Right renal pelvis (tissue), 4 donors: ENCODE measurements around the gene HSPA1A. TPM values are rescaled to one million over a fixed set of nuclear protein-coding genes. Genes with fewer than 3 reads are reported as not detected.
"Not testable (repeated sequence)": the region's sequence is repeated elsewhere in the genome, so short reads cannot be mapped to it uniquely, and the experiment has no call there.

Experiments
- DNase-seq, 4 donors: peaks; one replicate each; pipeline ENCODE4 v3.0.0-alpha.2; 2013; ENCODE audit warnings: low read depth in 4 of 4, low spot score in 3 of 4, missing footprints in 1 of 4
- polyA plus RNA-seq, 4 donors: library from polyadenylated mRNA; unstranded; fragments of 120-200 nt; gene quantifications; one replicate each; pipeline ENCODE4 v1.2.1, GENCODE V29; 2013; ENCODE audit not compliant: insufficient read length in 4 of 4

Gene HSPA1A
- polyA plus RNA-seq, 4 donors: 93.4 to 143 (median 105) TPM

GRCh38 chr6:31861150-31861549 is 45.8 kb downstream of the HSPA1A start:
- DNase-seq: no peak

GRCh38 chr6:31861919-31862343 is 46.6 kb downstream of the HSPA1A start:
- no peak for DNase-seq

- DNase-seq: peak; percentile 94 to 100 (median 99)
Measured at GRCh38 chr6:31862344-31863235, 47.2 kb downstream of the HSPA1A start, which contains the start of gene NEU1. Gene NEU1 (minus strand): TSS chr6:31862821. CDS start chr6:31862776, 45 bp downstream.

- not testable (repeated sequence) for DNase-seq
Measured at GRCh38 chr6:31864123-31864562, 48.8 kb downstream of the HSPA1A start.

GRCh38 chr6:31864818-31865204 is 49.5 kb downstream of the HSPA1A start:
- DNase-seq: no peak

- no peak for DNase-seq
Measured at GRCh38 chr6:31865205-31866118, 50.1 kb downstream of the HSPA1A start.

Other genes with a start within 250 kb of the HSPA1A start
- gene LTA, start 243.3 kb upstream of the HSPA1A start, polyA plus RNA-seq: under 1 TPM; 0.22 to 0.45 (median 0.34) TPM
- gene TNF, start 240.0 kb upstream of the HSPA1A start, polyA plus RNA-seq: under 1 TPM; 0.08 to 0.28 (median 0.16) TPM
- 1 to 10 TPM; 1.0 to 2.3 (median 1.2) TPM for gene LTB, start 233.1 kb upstream of the HSPA1A start, polyA plus RNA-seq
- gene LST1, start 229.3 kb upstream of the HSPA1A start, polyA plus RNA-seq: 1 to 10 TPM; 3.8 to 7.0 (median 4.7) TPM
- gene NCR3, start 222.5 kb upstream of the HSPA1A start, polyA plus RNA-seq: under 1 TPM in 1 of 4 donors, not detected in 3; 0.25 TPM
- gene AIF1, start 200.3 kb upstream of the HSPA1A start, polyA plus RNA-seq: 10 to 100 TPM; 73.2 to 86.0 (median 82.3) TPM
- gene PRRC2A, start 194.8 kb upstream of the HSPA1A start, polyA plus RNA-seq: 100 to 1,000 TPM; 158 to 215 (median 172) TPM
- 100 to 1,000 TPM; 236 to 267 (median 247) TPM for gene BAG6, start 162.9 kb upstream of the HSPA1A start, polyA plus RNA-seq
- gene APOM, start 159.6 kb upstream of the HSPA1A start, polyA plus RNA-seq: 100 to 1,000 TPM in 3 of 4 donors, 10 to 100 TPM in 1; 91.2 to 139 (median 117) TPM
- 10 to 100 TPM; 20.0 to 22.5 (median 20.7) TPM for gene C6orf47, start 154.8 kb upstream of the HSPA1A start, polyA plus RNA-seq
- gene GPANK1, start 150.5 kb upstream of the HSPA1A start, polyA plus RNA-seq: 10 to 100 TPM; 25.6 to 28.8 (median 26.0) TPM
- gene CSNK2B, start 149.5 kb upstream of the HSPA1A start, polyA plus RNA-seq: 100 to 1,000 TPM; 237 to 255 (median 246) TPM
- gene LY6G5B, start 145.6 kb upstream of the HSPA1A start, polyA plus RNA-seq: 10 to 100 TPM; 14.0 to 21.3 (median 15.2) TPM
- 1 to 10 TPM; 2.4 to 3.3 (median 2.7) TPM for gene LY6G5C, start 134.5 kb upstream of the HSPA1A start, polyA plus RNA-seq
- gene ABHD16A, start 112.2 kb upstream of the HSPA1A start, polyA plus RNA-seq: 10 to 100 TPM; 52.5 to 62.6 (median 52.9) TPM
- 1 to 10 TPM in 1 of 4 donors, under 1 TPM in 3; 0.33 to 1.0 (median 0.80) TPM for gene LY6G6F, start 108.7 kb upstream of the HSPA1A start, polyA plus RNA-seq
- gene LY6G6D, start 100.2 kb upstream of the HSPA1A start, polyA plus RNA-seq: under 1 TPM in 1 of 4 donors, not detected in 3; 0.82 TPM
- gene LY6G6C, start 93.8 kb upstream of the HSPA1A start, polyA plus RNA-seq: under 1 TPM in 3 of 4 donors, not detected in 1; 0.28 to 0.43 (median 0.40) TPM
- gene MPIG6B, start 92.2 kb upstream of the HSPA1A start, polyA plus RNA-seq: 1 to 10 TPM in 3 of 4 donors, under 1 TPM in 1; 0.96 to 3.8 (median 1.2) TPM
- gene DDAH2, start 86.2 kb upstream of the HSPA1A start, polyA plus RNA-seq: 100 to 1,000 TPM; 148 to 230 (median 168) TPM
- 100 to 1,000 TPM; 290 to 327 (median 297) TPM for gene CLIC1, start 79.0 kb upstream of the HSPA1A start, polyA plus RNA-seq
- gene MSH5, start 75.5 kb upstream of the HSPA1A start, polyA plus RNA-seq: 10 to 100 TPM; 18.3 to 25.7 (median 20.5) TPM
- gene SAPCD1, start 52.9 kb upstream of the HSPA1A start, polyA plus RNA-seq: 1 to 10 TPM; 2.7 to 9.2 (median 5.6) TPM
- 10 to 100 TPM in 1 of 4 donors, 1 to 10 TPM in 3; 7.1 to 10.4 (median 8.7) TPM for gene VWA7, start 38.2 kb upstream of the HSPA1A start, polyA plus RNA-seq
- gene VARS1, start 19.8 kb upstream of the HSPA1A start, polyA plus RNA-seq: 10 to 100 TPM; 56.8 to 59.8 (median 59.0) TPM
- gene LSM2, start 8.6 kb upstream of the HSPA1A start, polyA plus RNA-seq: 10 to 100 TPM; 82.9 to 92.5 (median 84.0) TPM
- 1 to 10 TPM; 3.8 to 4.8 (median 4.0) TPM for gene HSPA1L, start 260 bp upstream of the HSPA1A start, polyA plus RNA-seq
- 100 to 1,000 TPM; 106 to 189 (median 147) TPM for gene HSPA1B, start 12.2 kb downstream of the HSPA1A start, polyA plus RNA-seq
- 10 to 100 TPM; 76.5 to 91.2 (median 76.6) TPM for gene NEU1, start 47.3 kb downstream of the HSPA1A start, polyA plus RNA-seq
- gene SLC44A4, start 63.5 kb downstream of the HSPA1A start, polyA plus RNA-seq: 10 to 100 TPM; 44.2 to 55.2 (median 44.7) TPM
- gene EHMT2, start 82.2 kb downstream of the HSPA1A start, polyA plus RNA-seq: 10 to 100 TPM; 71.6 to 88.6 (median 77.8) TPM
- gene ZBTB12, start 86.5 kb downstream of the HSPA1A start, polyA plus RNA-seq: 10 to 100 TPM; 21.6 to 27.7 (median 23.0) TPM
- gene C2, start 112.2 kb downstream of the HSPA1A start, polyA plus RNA-seq: 1 to 10 TPM; 3.6 to 5.6 (median 4.3) TPM
- gene CFB, start 130.6 kb downstream of the HSPA1A start, polyA plus RNA-seq: 10 to 100 TPM in 1 of 4 donors, 1 to 10 TPM in 3; 5.0 to 20.8 (median 6.1) TPM
- gene NELFE, start 143.4 kb downstream of the HSPA1A start, polyA plus RNA-seq: 100 to 1,000 TPM in 1 of 4 donors, 10 to 100 TPM in 3; 88.2 to 102 (median 92.2) TPM
- gene SKIC2, start 143.6 kb downstream of the HSPA1A start, polyA plus RNA-seq: 10 to 100 TPM; 41.1 to 51.1 (median 44.7) TPM
- gene DXO, start 156.6 kb downstream of the HSPA1A start, polyA plus RNA-seq: 10 to 100 TPM; 28.9 to 30.7 (median 29.5) TPM
- 10 to 100 TPM; 11.1 to 23.7 (median 14.7) TPM for gene C4A, start 166.5 kb downstream of the HSPA1A start, polyA plus RNA-seq
- gene C4B, start 199.3 kb downstream of the HSPA1A start, polyA plus RNA-seq: 10 to 100 TPM; 13.1 to 21.4 (median 17.3) TPM
- gene CYP21A2, start 222.9 kb downstream of the HSPA1A start, polyA plus RNA-seq: 1 to 10 TPM in 1 of 4 donors, under 1 TPM in 3; 0.27 to 1.2 (median 0.95) TPM